Inflammatory macrophage treated with lipopolysaccharide for 4 hours (primary cell): ENCODE measurements around the gene UNC5B.

Experiments used
- DNase-seq: peaks from one replicate; pipeline ENCODE4 v3.0.0-alpha.2; 2020

The UNC5B gene

GRCh38 chr10:71302874-71303568, 90.7 kb downstream of the UNC5B start:
- DNase-seq: peak; percentile 65

GRCh38 chr10:71303569-71303907, 91.2 kb downstream of the UNC5B start:
- DNase-seq: no peak

- DNase-seq: no peak
Observed at GRCh38 chr10:71304914-71305313, 92.5 kb downstream of the UNC5B start.

- no peak for DNase-seq
Observed at GRCh38 chr10:71306979-71307378, 94.6 kb downstream of the UNC5B start.

GRCh38 chr10:71307469-71308085, 95.2 kb downstream of the UNC5B start:
- no peak for DNase-seq

GRCh38 chr10:71308244-71308643, 95.9 kb downstream of the UNC5B start:
- DNase-seq: no peak

GRCh38 chr10:71308985-71309384, 96.6 kb downstream of the UNC5B start:
- no peak for DNase-seq

GRCh38 chr10:71309919-71310318, 97.5 kb downstream of the UNC5B start:
- DNase-seq: no peak

GRCh38 chr10:71312220-71312619, 99.8 kb downstream of the UNC5B start:
- no peak for DNase-seq

- no peak for DNase-seq
Observed at GRCh38 chr10:71312811-71313789, 100.7 kb downstream of the UNC5B start.

- DNase-seq: peak; percentile 35
Observed at GRCh38 chr10:71314028-71314693, 101.8 kb downstream of the UNC5B start.

- no peak for DNase-seq
Observed at GRCh38 chr10:71314694-71315225, 102.4 kb downstream of the UNC5B start.

- DNase-seq: peak; percentile 68
Observed at GRCh38 chr10:71316056-71316785, 103.9 kb downstream of the UNC5B start.

GRCh38 chr10:71316786-71317160, 104.4 kb downstream of the UNC5B start:
- no peak for DNase-seq

GRCh38 chr10:71317739-71318138, 105.4 kb downstream of the UNC5B start:
- no peak for DNase-seq

- peak; percentile 88 for DNase-seq
Observed at GRCh38 chr10:71319042-71319799, 106.9 kb downstream of the UNC5B start, which contains the start of gene SLC29A3. SLC29A3 (plus strand) TSS chr10:71319259; CDS start chr10:71319310, 51 bp downstream.

GRCh38 chr10:71319800-71320392, 107.5 kb downstream of the UNC5B start:
- no peak for DNase-seq

GRCh38 chr10:71320592-71320991, 108.2 kb downstream of the UNC5B start:
- no peak for DNase-seq

- DNase-seq: no peak
Observed at GRCh38 chr10:71321386-71321785, 109.0 kb downstream of the UNC5B start.

GRCh38 chr10:71323407-71323806, 111.0 kb downstream of the UNC5B start:
- DNase-seq: peak; percentile 82

- no peak for DNase-seq
Observed at GRCh38 chr10:71324743-71325142, 112.4 kb downstream of the UNC5B start.
